NCI-H2196 treated with DMSO at 0.1 percent for 48 hours (cell line): ENCODE results near the gene SPTBN4.
"Not testable (repeated sequence)": the region's sequence is repeated elsewhere in the genome, so short reads cannot be mapped to it uniquely, and the experiment has no call there.

ENCODE experiments used
- DNase-seq: peaks from one replicate; lab custom pipeline; 2025; ENCODE audit not compliant: unreplicated experiment; lab: John Stamatoyannopoulos, UW

SPTBN4 gene

DNA sequence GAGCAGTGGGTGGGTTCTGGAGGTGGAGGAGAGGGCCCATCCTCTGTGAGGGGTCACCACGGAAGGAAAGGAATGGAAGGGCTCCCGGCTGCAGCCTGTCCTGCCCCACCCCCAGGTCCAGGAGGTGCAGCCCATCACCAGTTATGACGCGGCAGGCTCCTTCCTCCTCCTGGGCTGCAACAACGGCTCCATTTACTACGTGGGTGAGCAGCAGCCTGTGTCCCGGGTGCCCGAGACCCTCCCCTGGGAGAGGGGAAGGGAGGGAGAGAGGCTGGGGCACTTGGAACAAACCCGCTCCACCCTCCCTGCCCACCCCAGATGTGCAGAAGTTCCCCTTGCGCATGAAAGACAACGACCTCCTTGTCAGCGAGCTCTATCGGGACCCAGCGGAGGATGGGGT lies 116.5 kb downstream of the SPTBN4 start:
- DNase-seq: no peak

DNA sequence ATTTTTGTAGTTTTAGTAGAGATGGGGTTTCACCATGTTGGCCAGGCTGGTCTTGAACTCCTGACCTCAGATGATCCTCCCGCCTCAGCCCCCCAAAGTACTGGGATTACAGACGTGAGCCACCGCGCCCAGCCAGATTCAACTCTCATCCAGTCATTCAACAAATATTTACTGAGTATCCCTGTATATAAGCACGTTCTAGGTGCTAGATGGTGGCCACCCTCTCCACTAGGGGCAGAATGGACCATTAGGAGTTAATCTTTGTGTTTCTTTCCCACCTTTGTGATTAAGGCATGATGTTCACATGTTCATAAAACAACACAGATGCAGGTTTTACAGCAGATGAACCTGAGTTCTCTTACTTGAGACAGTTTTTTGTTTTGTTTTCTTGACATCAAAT lies 117.2 kb downstream of the SPTBN4 start:
- DNase-seq: no peak

DNA sequence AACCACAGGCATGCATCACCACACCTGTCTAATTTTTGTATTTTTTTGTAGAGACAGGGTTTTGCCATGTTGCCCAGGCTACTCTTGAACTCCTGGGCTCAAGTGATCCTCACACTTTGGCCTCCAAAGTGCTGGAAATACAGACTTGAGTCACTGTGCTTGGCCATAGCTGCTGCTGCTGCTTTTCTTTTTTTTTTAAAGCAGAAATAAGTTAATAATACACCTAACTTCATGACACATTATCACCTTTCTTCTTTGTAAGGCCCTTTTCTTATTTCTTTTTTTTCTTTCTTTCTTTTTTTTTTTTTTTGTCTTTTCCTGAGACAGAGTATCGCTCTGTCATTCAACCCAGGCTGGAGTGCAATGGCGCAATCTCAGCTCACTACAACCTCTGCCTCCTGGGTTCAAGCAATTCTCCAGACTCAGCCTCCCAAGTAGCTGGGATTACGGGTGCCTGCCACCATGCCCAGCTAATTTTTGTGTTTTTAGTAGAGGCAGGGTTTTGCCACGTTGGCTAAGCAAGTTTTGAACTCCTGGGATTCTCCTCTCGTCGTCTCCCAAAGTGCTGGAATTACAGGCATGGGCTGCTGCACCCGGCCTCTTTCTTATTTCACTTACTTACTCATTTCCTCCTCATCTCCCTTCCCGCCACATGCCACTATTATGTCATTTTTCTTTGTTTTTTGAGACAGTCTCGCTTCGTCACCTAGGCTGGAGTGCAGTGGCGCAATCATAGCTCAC lies 118.6 kb downstream of the SPTBN4 start:
- DNase-seq: no peak

DNA sequence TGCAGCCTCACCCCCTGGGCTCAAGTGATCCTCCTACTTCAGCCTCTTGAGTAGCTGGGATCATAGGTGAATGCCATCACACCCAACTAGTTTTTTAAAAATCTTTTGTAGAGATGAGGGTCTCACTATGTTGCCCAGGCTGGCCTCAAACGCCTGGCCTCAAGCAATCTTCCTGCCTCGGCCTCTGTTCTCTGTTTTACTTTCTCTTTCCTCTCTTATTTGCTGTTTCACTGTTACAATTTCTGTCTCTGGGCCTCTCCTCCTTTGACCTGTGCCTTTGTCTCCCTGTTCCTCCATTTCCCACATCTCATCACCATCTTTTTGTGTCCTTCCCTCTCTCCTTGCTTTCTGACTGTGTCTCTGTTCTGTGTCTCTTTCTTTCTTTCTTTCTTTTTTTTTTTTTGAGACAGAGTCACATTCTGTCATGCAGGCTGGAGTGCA lies 119.2 kb downstream of the SPTBN4 start:
- no peak for DNase-seq

DNA sequence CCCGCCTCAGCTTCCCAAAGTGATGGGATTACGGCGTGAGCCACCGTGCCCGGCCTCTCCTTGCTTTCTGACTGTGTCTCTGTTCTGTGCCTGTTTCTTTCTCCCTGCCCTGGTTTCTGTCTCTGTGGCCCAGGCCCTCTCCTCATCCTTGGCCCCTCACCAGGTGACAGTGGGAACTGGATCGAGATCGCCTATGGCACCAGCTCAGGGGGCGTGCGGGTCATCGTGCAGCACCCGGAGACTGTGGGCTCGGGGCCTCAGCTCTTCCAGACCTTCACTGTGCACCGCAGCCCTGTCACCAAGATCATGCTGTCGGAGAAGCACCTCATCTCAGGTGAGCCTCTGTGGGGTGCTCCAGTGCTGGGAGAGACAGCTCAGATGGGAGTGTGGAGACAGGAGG lies 119.8 kb downstream of the SPTBN4 start:
- no peak for DNase-seq

DNA sequence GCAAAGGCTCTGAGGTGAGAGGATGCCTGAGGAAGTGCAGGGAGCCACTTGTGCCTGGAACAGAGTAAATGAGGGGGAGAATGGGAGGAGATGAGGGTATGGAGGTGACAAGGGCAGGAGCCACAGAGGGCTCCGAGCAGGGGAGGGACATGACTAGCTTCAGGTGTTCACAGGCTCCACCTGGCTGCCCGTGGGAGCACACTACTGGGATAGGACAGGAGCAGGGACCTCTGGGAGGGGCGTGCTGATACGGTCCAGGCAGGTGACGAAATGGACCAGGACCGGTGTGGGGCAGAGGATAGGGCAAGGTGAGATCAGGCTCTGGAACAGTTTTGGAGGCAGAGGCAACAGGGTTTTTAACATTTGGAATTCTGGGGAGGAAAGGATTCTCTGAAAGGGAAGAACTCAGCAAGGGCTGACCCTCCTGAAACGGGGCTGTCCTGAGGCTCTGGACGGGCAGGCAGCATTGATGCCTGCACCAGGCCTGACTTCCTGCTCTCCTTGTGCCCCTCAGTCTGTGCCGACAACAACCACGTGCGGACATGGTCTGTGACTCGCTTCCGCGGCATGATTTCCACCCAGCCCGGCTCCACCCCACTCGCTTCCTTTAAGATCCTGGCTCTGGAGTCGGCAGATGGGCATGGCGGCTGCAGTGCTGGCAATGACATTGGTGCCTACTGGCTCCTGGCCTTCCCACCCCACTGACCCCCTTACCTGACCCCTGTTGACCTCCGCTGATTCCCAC lies 121.5 kb downstream of the SPTBN4 start:
- DNase-seq: no peak

DNA sequence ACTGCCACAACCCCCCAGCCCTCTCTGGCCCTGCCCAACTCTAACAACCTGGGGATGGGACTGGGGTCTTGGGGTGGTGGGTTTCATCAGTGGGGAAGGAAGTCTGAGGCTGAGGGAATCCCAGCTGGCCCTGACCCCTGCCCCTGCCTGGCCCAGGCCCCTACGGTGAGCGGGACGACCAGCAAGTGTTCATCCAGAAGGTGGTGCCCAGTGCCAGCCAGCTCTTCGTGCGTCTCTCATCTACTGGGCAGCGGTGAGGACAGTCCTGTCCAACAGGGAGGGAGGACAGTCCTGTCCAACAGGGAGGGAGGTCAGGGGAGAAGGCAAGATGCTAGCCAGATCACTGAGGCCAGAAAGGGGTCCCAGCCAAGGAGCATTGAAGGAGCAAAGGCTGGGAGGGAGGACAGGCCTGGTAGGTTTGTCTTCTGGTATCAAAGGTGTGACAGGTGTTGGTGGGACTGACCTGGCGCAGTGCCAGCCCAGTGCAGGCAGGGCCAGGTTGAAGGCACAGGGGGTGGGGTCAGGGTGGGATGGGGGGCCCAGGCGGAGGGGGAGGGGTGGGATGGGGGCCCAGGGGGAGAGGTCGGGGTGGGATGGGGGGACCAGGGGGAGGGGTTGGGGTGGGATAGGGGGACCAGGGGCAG lies 122.2 kb downstream of the SPTBN4 start:
- no peak for DNase-seq

DNA sequence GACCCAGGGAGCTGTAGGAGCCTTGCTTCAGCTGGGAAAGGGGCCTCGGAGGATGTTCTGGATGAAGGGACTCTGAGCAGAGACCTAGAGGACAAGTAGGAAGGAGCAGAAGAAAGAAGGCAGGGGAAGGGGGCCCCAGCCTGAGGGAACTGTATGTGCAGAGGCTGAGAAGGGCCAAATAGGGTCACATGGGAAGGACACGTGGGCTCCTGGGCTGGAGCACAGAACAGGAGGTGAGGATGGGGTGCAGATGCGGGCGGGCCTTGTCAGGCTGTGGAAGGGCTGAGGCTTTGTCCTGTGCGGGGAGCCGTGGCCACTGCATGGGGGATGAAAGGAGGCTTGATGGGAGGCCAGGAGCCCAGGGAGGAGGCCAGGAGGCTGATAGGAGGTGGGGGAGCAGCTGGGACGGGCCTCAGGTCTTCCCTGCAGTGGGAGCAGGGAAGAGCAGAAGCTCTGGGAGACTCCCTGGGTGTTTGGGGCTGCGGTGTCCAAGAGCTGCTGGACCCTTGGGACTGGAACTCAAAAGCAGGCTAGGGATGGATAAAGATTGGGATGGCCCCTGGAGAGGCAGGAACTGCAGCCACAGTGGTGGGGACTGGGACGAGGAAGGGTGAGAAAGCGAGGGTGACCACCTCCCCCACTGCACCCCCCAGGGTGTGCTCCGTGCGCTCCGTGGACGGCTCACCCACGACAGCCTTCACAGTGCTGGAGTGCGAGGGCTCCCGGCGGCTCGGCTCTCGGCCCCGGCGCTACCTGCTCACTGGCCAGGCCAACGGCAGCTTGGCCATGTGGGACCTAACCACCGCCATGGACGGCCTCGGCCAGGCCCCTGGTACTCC lies 123.0 kb downstream of the SPTBN4 start:
- DNase-seq: no peak

DNA sequence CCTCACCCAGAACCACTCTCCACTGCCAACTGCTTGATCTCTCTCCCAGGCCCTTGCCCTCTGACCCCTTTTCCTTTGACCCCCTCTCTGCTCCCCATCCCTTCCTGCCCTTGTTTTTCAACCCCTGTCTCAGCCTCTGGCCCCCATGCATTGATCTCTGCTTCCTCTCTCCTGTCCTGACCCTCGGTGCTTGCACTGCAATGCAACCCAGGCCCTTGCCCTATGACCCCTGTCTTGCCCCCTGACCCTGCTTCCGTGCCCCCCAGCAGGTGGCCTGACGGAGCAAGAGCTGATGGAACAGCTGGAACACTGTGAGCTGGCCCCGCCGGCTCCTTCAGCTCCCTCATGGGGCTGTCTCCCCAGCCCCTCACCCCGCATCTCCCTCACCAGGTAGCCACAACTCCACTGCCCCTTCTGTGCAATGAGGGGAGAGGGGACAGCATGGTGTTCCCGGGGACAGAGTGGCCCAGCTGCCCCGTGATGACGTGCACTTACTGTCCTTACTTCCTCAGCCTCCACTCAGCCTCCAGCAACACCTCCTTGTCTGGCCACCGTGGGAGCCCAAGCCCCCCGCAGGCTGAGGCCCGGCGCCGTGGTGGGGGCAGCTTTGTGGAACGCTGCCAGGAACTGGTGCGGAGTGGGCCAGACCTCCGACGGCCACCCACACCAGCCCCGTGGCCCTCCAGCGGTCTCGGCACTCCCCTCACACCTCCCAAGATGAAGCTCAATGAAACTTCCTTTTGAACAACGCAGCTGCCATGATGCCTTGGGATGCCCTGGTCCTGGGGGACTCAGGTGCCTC lies 123.9 kb downstream of the SPTBN4 start:
- no peak for DNase-seq

DNA sequence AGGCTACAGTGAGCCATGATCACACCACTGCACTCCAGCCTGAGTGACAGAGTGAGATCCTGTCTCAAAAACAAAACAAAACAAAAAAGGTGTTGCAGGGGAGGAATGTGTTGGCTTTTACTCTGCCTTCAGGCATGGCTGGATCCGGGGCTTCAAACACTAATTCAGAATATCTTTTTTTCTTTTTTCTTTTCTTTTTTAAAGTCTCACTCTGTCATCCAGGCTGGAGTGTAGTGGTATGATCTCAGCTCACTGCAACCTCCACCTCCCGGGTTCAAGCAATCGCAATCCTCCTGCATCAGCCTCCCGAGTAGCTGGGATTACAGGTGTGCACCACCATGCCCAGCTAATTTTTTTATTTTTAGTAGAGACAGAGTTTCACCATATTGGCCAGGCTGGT lies 124.9 kb downstream of the SPTBN4 start:
- DNase-seq: not testable (repeated sequence)

DNA sequence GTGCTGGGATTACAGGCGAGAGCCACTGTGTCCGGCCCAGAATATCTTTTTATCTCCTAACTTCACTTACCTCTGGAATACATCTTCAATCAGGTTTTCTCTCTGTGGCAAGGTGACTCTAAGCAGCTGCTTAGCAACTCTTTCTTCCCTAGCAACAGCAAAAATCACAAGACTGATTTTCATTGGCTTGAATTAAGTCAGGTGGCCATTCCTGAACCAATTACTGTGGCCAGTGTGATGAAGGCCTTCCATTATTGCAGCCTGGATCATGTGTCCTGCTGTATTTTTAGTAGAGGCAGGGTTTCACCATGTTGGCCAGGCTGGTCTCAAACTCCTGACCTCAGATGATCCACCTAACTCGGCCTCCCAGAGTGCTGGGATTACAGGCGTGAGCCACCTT lies 125.4 kb downstream of the SPTBN4 start:
- DNase-seq: peak; percentile 80

DNA sequence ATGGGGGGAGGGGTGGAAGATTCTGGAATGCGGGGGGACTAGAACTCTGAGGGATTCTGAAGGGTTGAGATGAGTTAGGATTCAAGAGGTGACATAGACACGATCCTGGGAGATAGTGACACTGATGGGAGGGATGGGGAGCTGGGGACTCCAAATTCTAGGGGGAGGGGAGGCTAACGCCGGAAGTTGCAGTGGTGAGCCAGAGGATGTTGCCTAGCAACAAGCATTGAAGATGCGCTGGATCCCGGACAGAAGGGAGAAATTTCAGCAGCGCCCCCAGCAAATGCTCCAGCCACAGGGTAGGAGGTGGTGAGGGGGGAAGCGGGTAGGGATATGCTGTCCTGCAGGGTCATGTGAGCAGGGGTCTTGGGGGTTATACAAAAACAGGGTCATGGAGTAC lies 127.5 kb downstream of the SPTBN4 start:
- DNase-seq: peak; percentile 10

DNA sequence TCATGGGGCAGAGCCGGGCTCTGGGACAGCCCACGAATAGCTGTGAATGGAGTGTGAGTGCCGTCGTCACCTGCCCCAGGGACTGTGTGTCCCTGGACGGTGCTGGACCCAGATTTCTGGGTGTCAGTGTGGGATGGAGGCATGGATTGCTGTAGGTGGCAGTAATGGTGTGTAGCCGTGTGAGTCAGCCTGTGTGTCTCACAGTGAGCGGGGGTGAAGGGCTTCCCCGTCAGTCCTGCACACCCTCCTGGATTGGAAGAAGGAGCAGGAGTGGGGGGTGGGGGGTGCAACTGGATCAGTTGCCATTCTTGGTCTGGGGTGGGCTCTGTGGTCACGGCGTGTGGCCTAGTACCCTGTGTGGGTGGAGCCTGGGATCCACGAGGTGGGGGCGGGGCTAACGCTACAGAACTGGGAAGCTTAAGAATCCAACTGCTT lies 127.9 kb downstream of the SPTBN4 start:
- no peak for DNase-seq

DNA sequence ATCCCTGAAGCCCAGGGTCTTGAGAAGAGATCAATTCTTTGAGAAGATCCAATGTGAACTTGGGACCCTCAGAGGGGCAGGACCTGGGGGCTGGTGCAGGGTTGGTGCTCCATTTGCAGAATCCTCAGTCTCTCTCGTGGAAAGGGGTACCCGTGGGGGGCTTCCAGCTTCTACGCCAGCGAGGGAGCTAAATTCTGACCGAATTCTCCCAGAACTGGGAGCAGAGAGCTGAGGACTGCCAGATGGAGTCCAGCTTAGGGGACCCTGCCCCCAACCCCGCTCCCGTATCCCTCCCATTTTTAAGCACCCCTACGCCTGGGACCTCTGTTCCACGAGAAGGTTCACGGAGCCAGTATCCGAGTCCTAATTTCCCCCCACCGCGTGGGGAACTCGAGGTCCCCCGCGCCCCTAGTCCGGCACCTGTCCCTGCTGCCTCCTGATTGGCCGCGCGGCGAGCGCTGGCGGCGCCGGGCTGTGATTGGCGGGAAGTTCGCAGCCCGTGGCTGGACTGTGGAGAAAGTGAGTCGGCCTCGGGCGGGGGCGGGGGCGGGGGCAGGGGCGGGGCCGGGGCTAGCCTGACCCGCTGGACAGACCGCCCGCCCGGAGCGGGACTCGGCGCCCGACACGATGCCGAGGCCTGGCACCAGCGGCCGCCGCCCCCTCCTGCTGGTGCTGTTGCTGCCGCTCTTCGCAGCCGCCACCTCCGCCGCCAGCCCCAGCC lies 130.0 kb downstream of the SPTBN4 start:
- peak; percentile 48 for DNase-seq

DNA sequence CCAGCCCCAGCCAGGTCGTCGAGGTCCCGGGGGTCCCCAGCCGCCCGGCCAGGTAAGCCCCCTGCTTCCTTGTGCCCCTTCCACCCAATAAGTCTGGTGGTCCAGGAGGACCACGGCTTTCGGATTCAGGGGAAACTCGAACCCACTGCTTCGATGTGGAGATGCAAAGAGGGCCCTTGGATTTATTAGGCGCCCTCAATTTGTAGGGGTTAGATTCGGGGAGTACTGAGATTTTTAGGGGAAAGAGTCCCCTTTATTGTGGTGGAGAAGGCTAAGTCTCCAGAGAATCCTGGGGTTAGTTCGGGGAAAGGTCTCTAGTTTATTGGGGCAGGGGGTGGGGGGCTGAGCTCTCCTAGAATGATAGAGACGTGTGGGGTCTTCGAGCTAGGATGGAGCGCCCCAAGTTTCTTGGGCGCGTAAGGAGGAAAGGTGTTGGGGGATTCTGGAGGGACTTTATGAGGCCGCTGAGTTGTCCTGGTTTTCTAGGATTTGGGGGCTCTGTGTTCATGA lies 130.6 kb downstream of the SPTBN4 start:
- DNase-seq: no peak

DNA sequence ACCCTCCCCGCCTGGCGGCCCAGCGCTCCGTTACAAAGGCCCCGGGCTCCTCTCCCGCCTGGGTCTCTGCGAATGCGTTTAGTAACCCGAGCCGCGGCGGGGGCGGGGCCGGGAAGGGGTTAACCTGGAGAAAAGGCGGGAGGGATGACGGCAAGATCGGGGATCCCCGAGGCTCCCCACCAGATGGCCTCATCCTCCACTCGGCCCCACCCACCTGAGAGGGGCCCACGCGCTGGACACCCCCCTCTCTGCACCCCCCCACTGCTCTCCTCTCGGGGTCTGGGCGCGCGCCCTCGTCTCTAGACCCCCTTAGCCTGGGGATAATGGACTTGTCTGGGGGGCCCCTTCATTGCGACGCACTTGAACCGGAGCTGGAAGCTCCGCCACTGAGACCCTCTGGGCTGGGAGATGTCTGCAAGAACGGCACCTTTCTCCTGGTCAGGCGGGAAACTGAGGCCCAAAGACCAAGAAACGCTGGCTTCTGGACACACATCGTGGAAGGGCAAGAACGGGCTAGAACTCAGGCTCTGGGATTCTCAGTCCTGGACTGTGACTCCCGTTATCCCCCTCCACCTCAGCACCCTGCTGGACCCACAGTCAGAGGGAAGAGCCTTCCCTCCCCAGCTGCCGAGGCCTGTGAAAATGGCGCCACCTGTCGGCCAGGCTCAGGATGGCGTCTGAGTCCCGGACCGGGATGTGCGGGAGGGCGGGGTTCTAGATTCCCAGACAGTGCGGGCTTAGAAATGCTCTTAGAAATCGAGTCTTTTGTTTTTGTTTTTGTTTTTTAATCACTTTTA lies 131.5 kb downstream of the SPTBN4 start:
- DNase-seq: peak; percentile 74

DNA sequence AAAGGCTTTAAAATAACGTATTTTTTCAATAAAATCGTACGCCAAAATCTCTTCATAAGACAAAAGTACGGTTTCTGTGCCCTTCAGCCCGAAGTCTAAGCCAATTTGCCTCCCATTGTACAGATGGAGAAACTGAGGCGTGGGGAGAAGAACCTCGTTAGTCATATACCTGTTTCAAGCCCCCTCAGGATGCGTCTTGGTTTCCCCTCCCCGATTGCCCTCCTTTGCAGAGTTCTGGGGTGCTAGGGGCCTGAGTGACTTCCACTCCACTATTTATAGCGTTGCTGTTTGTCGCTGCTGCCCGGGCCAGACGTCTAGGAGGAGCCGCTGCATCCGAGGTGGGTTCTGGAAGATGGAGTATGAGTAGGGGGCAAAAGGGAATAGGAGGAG lies 132.1 kb downstream of the SPTBN4 start:
- DNase-seq: no peak

DNA sequence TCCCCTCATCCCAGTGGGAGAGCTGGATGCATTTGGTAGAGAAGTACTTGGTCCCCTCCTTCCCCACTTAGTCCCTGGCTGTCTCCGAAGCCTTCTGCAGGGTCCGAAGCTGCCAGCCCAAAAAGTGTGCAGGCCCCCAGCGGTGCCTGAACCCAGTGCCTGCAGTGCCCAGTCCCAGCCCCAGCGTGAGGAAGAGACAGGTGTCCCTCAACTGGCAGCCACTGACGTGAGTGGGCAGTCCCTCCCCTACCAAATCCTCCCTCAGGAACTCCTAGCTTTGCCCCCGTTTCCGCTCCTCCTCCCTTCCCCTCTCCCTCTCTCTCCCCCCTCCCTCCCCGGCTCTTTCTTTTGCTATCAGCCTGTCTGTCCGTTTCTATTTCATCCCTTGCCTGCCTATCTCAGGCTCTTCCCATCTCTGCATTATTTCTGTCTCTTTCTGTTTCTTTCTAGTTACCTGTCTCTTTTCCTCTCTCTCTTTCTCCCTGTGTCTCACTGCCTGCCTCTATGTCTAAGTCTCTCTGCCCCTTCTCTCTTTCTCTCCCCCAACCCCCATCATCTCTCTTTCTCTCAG lies 132.6 kb downstream of the SPTBN4 start:
- no peak for DNase-seq
